GM19468 (cell line): ENCODE results near the gene OR5F1.

Experiments used
- ATAC-seq: cut with Tn5 transposase; IDR thresholded peaks from one replicate; pipeline ENCODE4 v1.9.1; 2021; ENCODE audit warnings: mild to moderate bottlenecking, moderate library complexity, moderate number of reproducible peaks; ENCODE audit not compliant: unreplicated experiment; ENCODE audit errors: extremely low read depth

Gene OR5F1

GRCh38 chr11:55994525-55994924, at the start of gene OR5F1:
Gene OR5F1 (minus strand): TSS chr11:55994625. CDS start chr11:55994625, 0 bp downstream.
- no peak for ATAC-seq

- ATAC-seq, result no peak
Observed at GRCh38 chr11:56027354-56027753, 32.9 kb upstream of the OR5F1 start, which contains the start of gene OR5AS1. Gene OR5AS1 (plus strand): TSS chr11:56027654. CDS start chr11:56030419, 2,765 bp downstream.

GRCh38 chr11:56013805-56014204, 19.4 kb upstream of the OR5F1 start:
- no peak for ATAC-seq

GRCh38 chr11:56010716-56011115, 16.3 kb upstream of the OR5F1 start:
- ATAC-seq, result no peak

- no peak for ATAC-seq
Observed at GRCh38 chr11:55970935-55971334, 23.5 kb downstream of the OR5F1 start.

- ATAC-seq, result no peak
Observed at GRCh38 chr11:55969845-55970244, 24.6 kb downstream of the OR5F1 start, which contains the start of gene OR10AG1. Gene OR10AG1 (minus strand): TSS chr11:55969945. CDS start chr11:55969907, 38 bp downstream.

GRCh38 chr11:55967914-55968313, 26.5 kb downstream of the OR5F1 start:
- ATAC-seq, result no peak

GRCh38 chr11:55966391-55966790, 28.0 kb downstream of the OR5F1 start:
- no peak for ATAC-seq

GRCh38 chr11:55956521-55956920, 37.9 kb downstream of the OR5F1 start:
- ATAC-seq, result no peak

- ATAC-seq, result no peak
Observed at GRCh38 chr11:55949330-55949729, 45.1 kb downstream of the OR5F1 start.
